Thyroid gland (tissue), 4 donors: ENCODE data around the gene RAP1GAP. TPM values are rescaled to one million over a fixed set of nuclear protein-coding genes. Genes with fewer than 3 reads are reported as not detected.

Experiments used
- DNase-seq, 2 donors: peaks; one replicate each; pipeline ENCODE4 v3.0.0-alpha.2; 2019
- H3K27ac ChIP-seq, 3 donors: fragments of 200-600 bp; sonication (generic); 1 replicate in 2 of 3; 2 replicates in 1 of 3; pipeline ENCODE4 v1.5.1; 2016 to 2019; ENCODE audit warnings: mild to moderate bottlenecking in 1 of 3, moderate library complexity in 1 of 3
- H3K27me3 ChIP-seq: fragments of 200-600 bp; sonication (generic); one replicate; pipeline ENCODE4 v1.5.1; 2019
- H3K36me3 ChIP-seq, 2 donors: fragments of 200-600 bp; sonication (generic); one replicate each; pipeline ENCODE4 v1.5.1; 2016 to 2019
- H3K4me1 ChIP-seq, 2 donors: fragments of 200-600 bp; sonication (generic); one replicate each; pipeline ENCODE4 v1.5.1; 2017 to 2019
- H3K4me3 ChIP-seq, 3 donors: fragments of 200-600 bp; sonication (generic); replicated peaks in 1 of 3; 1 replicate in 2 of 3; 2 replicates in 1 of 3; pipeline ENCODE4 v1.5.1; 2016; ENCODE audit warnings: mild to moderate bottlenecking in 1 of 3
- H3K9me3 ChIP-seq: fragments of 200-600 bp; sonication (generic); one replicate; pipeline ENCODE4 v1.5.1; 2017
- POLR2A ChIP-seq, 2 donors: fragments of 450-650 bp; IDR thresholded peaks; one replicate each; pipeline ENCODE4 v1.6.1; 2017; ENCODE audit warnings: antibody characterized with exemption in 2 of 2, mild to moderate bottlenecking in 2 of 2, moderate library complexity in 1 of 2
- WGBS, 2 donors: methylation state at CpG; one replicate each; pipeline ENCODE4 v1.1.5; 2017; 5-methylcytosine and 5-hydroxymethylcytosine counted together
- intact Hi-C: fragments of 100-400 bp; cut with DNase I; formaldehyde crosslinking; loops from one replicate; pipeline ENCODE4 v1.15.1; 2023
- total RNA-seq, 4 donors: library from RNA; depleted of rRNA; stranded (reverse); fragments of >200 nt; gene quantifications; one replicate each; pipeline ENCODE4 v1.2.3, GENCODE V29; 2016
- TF ChIP-seq, protein P1 (sequence below), 6 experiments: fragments of 200-600 bp in 3 of 6; fragments of 450-650 bp in 3 of 6; sonication (generic) in 3 of 6; IDR thresholded peaks; one replicate each; pipeline ENCODE4 v1.5.1; 2016 to 2019; ENCODE audit warnings: antibody characterized with exemption in 6 of 6, mild to moderate bottlenecking in 2 of 6, inconsistent platforms in 1 of 6, moderate library complexity in 1 of 6

RAP1GAP gene
- total RNA-seq, 4 donors from 2014 or later, result 256 to 588 (median 506) TPM

DNA sequence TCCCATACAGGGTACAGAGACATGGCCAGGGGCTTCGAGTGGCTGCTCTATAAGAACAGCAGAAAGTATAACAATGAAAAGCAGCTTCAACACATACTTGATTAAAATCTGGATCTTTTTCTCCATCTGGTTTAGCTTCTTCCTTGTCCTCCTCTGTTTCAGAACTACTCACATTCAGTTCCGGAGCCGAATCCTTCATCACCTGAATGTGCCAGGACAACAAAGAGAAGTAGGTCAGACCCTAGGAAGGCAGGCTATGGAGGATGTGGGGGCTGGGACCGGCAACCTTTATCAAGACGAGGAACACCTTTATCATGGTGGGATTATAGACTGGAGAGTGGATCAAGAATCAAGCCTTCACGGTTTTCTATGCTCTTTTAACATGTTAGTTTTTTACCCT is 32.2 kb upstream of the RAP1GAP start:
- intact Hi-C loops, result no loop called here
- no peaks in the 10 kb centered on the region for H3K27me3 ChIP-seq
- DNase-seq, result no peak
- H3K4me3 ChIP-seq, result no peak overlapping the region
- no peaks in the 10 kb centered on the region for H3K9me3 ChIP-seq
- WGBS, 2 donors, result 93 to 94% methylated on average over 6 of the region's 6 CpGs
- H3K4me1 ChIP-seq, result no peaks in the 10 kb centered on the region
- TF ChIP-seq, protein P1, sequence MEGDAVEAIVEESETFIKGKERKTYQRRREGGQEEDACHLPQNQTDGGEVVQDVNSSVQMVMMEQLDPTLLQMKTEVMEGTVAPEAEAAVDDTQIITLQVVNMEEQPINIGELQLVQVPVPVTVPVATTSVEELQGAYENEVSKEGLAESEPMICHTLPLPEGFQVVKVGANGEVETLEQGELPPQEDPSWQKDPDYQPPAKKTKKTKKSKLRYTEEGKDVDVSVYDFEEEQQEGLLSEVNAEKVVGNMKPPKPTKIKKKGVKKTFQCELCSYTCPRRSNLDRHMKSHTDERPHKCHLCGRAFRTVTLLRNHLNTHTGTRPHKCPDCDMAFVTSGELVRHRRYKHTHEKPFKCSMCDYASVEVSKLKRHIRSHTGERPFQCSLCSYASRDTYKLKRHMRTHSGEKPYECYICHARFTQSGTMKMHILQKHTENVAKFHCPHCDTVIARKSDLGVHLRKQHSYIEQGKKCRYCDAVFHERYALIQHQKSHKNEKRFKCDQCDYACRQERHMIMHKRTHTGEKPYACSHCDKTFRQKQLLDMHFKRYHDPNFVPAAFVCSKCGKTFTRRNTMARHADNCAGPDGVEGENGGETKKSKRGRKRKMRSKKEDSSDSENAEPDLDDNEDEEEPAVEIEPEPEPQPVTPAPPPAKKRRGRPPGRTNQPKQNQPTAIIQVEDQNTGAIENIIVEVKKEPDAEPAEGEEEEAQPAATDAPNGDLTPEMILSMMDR (IDR thresholded peaks at IDR 0.05), result no peak
- TF ChIP-seq POLR2A (IDR thresholded peaks at IDR 0.05), result no peak
- no peak overlapping the region for H3K27ac ChIP-seq
- peaks cover 21 to 28% of the 10 kb centered on the region in 2 donors for H3K36me3 ChIP-seq

DNA sequence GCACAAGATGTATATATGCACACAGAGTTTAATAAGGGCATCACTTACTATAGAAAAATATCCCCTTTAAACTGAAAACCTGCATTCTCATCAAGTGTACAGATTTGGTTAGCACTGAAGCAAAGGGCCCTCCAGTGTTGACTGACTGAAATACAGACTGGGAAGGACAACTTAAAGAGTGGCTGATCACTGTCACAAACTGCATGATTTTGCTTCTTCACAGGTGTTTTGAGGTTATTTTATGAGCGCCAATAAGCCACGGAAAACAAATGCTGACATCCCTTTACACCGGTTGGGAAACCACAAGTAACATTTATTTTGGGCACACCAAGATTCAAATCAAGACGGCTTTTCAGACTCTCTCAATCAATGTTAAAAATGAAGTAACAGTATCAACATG is 30.9 kb upstream of the RAP1GAP start:
- DNase-seq, result no peak
- WGBS, 2 donors, result 93 to 95% methylated on average over 4 of the region's 4 CpGs
- Histone ChIP-seq H3K27ac (no peak overlapping the region), H3K9me3 (no peaks in the 10 kb centered on the region), H3K27me3 (no peaks in the 10 kb centered on the region), H3K36me3 (peaks cover 15 to 24% of the 10 kb centered on the region in 2 donors), H3K4me1 (no peaks in the 10 kb centered on the region), H3K4me3 (no peak overlapping the region)
- no peak for TF ChIP-seq POLR2A (IDR thresholded peaks at IDR 0.05)
- TF ChIP-seq, protein P1 (IDR thresholded peaks at IDR 0.05), result no peak
- intact Hi-C loops, result no loop called here

DNA sequence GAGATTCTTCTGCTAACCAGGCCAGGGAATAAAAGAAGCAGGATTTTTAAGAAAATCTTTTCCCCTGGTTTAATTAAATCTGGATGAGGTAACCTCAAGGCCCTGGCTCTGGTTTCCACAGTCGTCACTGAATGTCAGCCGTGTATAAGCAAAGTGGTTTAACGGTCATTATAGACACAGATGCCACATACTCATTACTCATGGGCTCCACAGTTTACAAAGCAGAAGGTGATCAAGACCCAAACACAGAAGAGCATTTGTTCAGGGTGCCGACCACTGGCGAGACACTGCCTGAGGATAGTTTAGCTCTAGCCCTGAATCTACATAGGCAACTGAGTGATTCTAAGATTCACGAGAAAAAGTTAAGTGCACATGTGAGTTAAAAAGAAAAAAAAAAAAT is 27.8 kb upstream of the RAP1GAP start:
- no peak for DNase-seq
- TF ChIP-seq, protein P1 (IDR thresholded peaks at IDR 0.05), result no peak
- TF ChIP-seq POLR2A (IDR thresholded peaks at IDR 0.05), result no peak
- no peak overlapping the region for H3K27ac ChIP-seq
- 90 to 93% methylated on average over 6 of the region's 6 CpGs for WGBS, 2 donors
- H3K4me3 ChIP-seq, result no peak overlapping the region
- peaks cover 0 to 13% of the 10 kb centered on the region in 2 donors for H3K4me1 ChIP-seq
- intact Hi-C loops, result no loop called here
- H3K36me3 ChIP-seq, result peaks cover 9 to 20% of the 10 kb centered on the region in 2 donors
- H3K27me3 ChIP-seq, result no peaks in the 10 kb centered on the region
- H3K9me3 ChIP-seq, result no peaks in the 10 kb centered on the region

GRCh38 chr1:21693732-21694131 is 24.6 kb upstream of the RAP1GAP start:
- Histone ChIP-seq H3K4me3 (no peak overlapping the region), H3K36me3 (peaks cover 6% of the 10 kb centered on the region in 2 donors), H3K9me3 (no peaks in the 10 kb centered on the region), H3K27me3 (no peaks in the 10 kb centered on the region), H3K4me1 (peaks cover 0 to 20% of the 10 kb centered on the region in 2 donors), H3K27ac (no peak overlapping the region)
- TF ChIP-seq, protein P1 (IDR thresholded peaks at IDR 0.05), result no peak
- no peak for TF ChIP-seq POLR2A (IDR thresholded peaks at IDR 0.05)
- intact Hi-C loops, result no loop called here
- no peak for DNase-seq

- DNase-seq, result no peak
- intact Hi-C loops, result no loop called here
- Histone ChIP-seq H3K36me3 (peaks cover 14 to 17% of the 10 kb centered on the region in 2 donors), H3K9me3 (no peaks in the 10 kb centered on the region), H3K27ac (no peak overlapping the region), H3K4me3 (no peak overlapping the region), H3K4me1 (peaks cover 0 to 20% of the 10 kb centered on the region in 2 donors), H3K27me3 (no peaks in the 10 kb centered on the region)
- TF ChIP-seq, protein P1 (IDR thresholded peaks at IDR 0.05), result no peak
- no peak for TF ChIP-seq POLR2A (IDR thresholded peaks at IDR 0.05)
- 85% methylated on average over 3 of the region's 3 CpGs for WGBS, 2 donors
Measured at GRCh38 chr1:21691739-21692138, 22.6 kb upstream of the RAP1GAP start.
